Fibroblast of mammary gland (primary cell): ENCODE measurements around the gene FTO.
A peak's percentile ranks its signal among the peaks of the same experiment; 100 is the strongest.

Source experiments
- DNase-seq: peaks from one replicate; pipeline ENCODE4 v3.0.0-alpha.2; 2010; ENCODE audit warnings: low read depth
- H3K4me3 ChIP-seq: 2 replicates; pipeline ENCODE4 v1.5.1; 2011; ENCODE audit warnings: low read depth, mild to moderate bottlenecking, low read length, moderate library complexity; ENCODE audit not compliant: control insufficient read depth
- CTCF ChIP-seq: conservative IDR thresholded peaks from 2 replicates; pipeline ENCODE4 v1.5.1; 2011; ENCODE audit warnings: low read depth, low read length, inconsistent platforms; ENCODE audit not compliant: control insufficient read depth, insufficient read depth

FTO gene

GRCh38 chr16:53967572-53967971 is 263.6 kb downstream of the FTO start:
- DNase-seq = no peak
- TF ChIP-seq CTCF = no peak
- no peak overlapping the region for H3K4me3 ChIP-seq

GRCh38 chr16:53968454-53968853 is 264.5 kb downstream of the FTO start:
- peak; percentile 29 for DNase-seq
- TF ChIP-seq CTCF = no peak

GRCh38 chr16:53968896-53969295 is 264.9 kb downstream of the FTO start:
- no peak for TF ChIP-seq CTCF

More at GRCh38 chr16:53968454-53968853, 264.5 kb downstream of the FTO start:
- no peak overlapping the region for H3K4me3 ChIP-seq

GRCh38 chr16:53971616-53972015 is 267.7 kb downstream of the FTO start:
- H3K4me3 ChIP-seq = no peak overlapping the region
- no peak for DNase-seq
- TF ChIP-seq CTCF = no peak

More at GRCh38 chr16:53968896-53969295, 264.9 kb downstream of the FTO start:
- no peak overlapping the region for H3K4me3 ChIP-seq
- peak; percentile 38 for DNase-seq

- DNase-seq = no peak
- no peak for TF ChIP-seq CTCF
- no peak overlapping the region for H3K4me3 ChIP-seq
These were observed 269.1 kb downstream of the FTO start for GRCh38 chr16:53973021-53973420.

GRCh38 chr16:53974484-53975080 is 270.6 kb downstream of the FTO start:
- no peak for TF ChIP-seq CTCF
- no peak overlapping the region for H3K4me3 ChIP-seq
- DNase-seq = peak; percentile 10

- TF ChIP-seq CTCF = no peak
- H3K4me3 ChIP-seq = no peak overlapping the region
- no peak for DNase-seq
These were observed 276.7 kb downstream of the FTO start for GRCh38 chr16:53980675-53981074.
